HepG2 (cell line): ENCODE results near the gene LRP5. TPM values are rescaled to one million over a fixed set of nuclear protein-coding genes. Genes with fewer than 3 reads are reported as not detected.

Experiments used
- FOSL2 ChIP-seq: sonication (generic); formaldehyde crosslinking; IDR thresholded peaks from 2 replicates; pipeline ENCODE4 v1.4.0; 2020; ENCODE audit warnings: missing genetic modification reagents
- HNF4A ChIP-seq: sonication (generic); formaldehyde crosslinking; IDR thresholded peaks from 2 replicates; pipeline ENCODE4 v1.4.0; 2020; ENCODE audit warnings: missing genetic modification reagents
- SP5 ChIP-seq: IDR thresholded peaks from 2 replicates; pipeline ENCODE4 v1.6.1; 2016; ENCODE audit warnings: low read depth, borderline replicate concordance
- USF2 ChIP-seq, 2 experiments: sonication (generic) in 1 of 2; formaldehyde crosslinking in 1 of 2; IDR thresholded peaks; 2 replicates each; pipeline versions ENCODE4 v1.5.1 to v1.6.1; 2011 to 2020; ENCODE audit warnings: borderline replicate concordance in 1 of 2, low read depth in 1 of 2, low read length in 1 of 2, mild to moderate bottlenecking in 1 of 2, missing genetic modification reagents in 1 of 2, moderate library complexity in 1 of 2
- ZNF121 ChIP-seq: sonication (generic); formaldehyde crosslinking; IDR thresholded peaks from 2 replicates; pipeline ENCODE4 v1.5.0; 2020; ENCODE audit warnings: mild to moderate bottlenecking, missing genetic modification reagents
- ZSCAN25 ChIP-seq: sonication (generic); formaldehyde crosslinking; IDR thresholded peaks from 2 replicates; pipeline ENCODE4 v1.8.0; 2022; ENCODE audit warnings: mild to moderate bottlenecking, missing genetic modification reagents
- polyA plus RNA-seq, 8 experiments: library from polyadenylated mRNA; depleted of rRNA in 3 of 8; stranded (reverse) in 7 of 8; unstranded in 1 of 8; fragments of >200 nt; fragmentation: Illumina TruSeq in 4 of 8; extraction: Trizol in 4 of 8; gene quantifications; 2 replicates each; pipeline versions ENCODE4 v1.2.1 to v1.2.3, GENCODE V29; 2011 to 2016; ENCODE audit warnings: low read depth in 4 of 8, missing spikeins in 1 of 8, mixed read lengths in 1 of 8; ENCODE audit not compliant: insufficient read depth in 1 of 8
- total RNA-seq, 5 experiments: library from RNA; depleted of rRNA; stranded (reverse); fragments of >200 nt; fragmentation: Illumina TruSeq; extraction: Trizol; gene quantifications; 2 replicates each; pipeline ENCODE4 v1.2.3, GENCODE V29; 2016; ENCODE audit warnings: low read depth in 1 of 5
- TF ChIP-seq, protein P1 (sequence below): IDR thresholded peaks from 2 replicates; pipeline ENCODE4 v1.6.1; 2016; ENCODE audit warnings: low read depth, missing genetic modification reagents, missing compliant biosample characterization
- TF ChIP-seq, protein P2 (sequence below): sonication (generic); formaldehyde crosslinking; IDR thresholded peaks from 2 replicates; pipeline ENCODE4 v1.4.0; 2020; ENCODE audit warnings: missing genetic modification reagents, borderline replicate concordance
- TF ChIP-seq, protein P3 (sequence below): sonication (generic); formaldehyde crosslinking; IDR thresholded peaks from 2 replicates; pipeline ENCODE4 v1.4.0; 2020; ENCODE audit warnings: mild to moderate bottlenecking, missing genetic modification reagents

Gene LRP5
- total and polyA plus RNA-seq, 2 of the 13 experiments (the other 11 are each of a cell fraction or from before 2014, with no cell fraction given), result 40.4 to 64.0 TPM

DNA sequence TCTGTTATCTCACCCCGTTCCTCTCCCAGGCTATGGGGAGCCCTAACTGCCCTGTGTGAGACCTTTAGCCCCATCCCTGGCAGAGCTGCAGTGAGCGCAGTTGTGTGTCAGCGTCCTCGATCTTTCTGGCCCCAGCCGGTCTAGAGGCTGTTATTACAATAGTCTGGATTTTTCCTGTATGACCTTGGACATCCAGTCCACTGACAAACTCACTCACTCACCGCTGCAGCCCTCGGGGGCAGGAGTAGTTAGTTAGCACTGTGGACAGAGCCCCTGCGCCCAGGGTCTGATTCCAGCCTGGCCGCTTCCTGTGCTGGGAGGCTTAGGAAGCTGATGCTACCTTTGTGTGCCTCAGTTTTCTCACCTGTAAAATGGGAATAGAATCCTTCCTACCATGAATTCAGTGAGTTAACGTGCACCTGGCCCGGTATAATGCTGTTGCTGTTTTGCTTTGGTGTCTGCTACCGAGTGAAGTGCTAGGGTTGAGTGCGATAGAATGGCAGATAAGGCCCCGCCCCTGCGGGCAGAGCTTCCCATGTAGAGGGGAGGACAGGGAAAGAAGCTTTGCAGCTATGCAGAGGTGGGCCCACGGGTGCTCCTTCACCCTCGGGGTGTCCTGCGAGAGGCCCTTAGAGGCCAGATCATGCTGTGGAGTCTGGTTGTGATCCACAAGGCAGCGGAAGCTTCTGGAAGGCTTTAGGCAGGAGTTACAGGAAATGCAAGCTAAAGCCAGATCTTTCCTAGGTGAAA lies 3.0 kb downstream of the LRP5 start (continued):
- TF ChIP-seq SP5 (CRISPR knock-in tag) (no peak; the same call in none of the 2 replicates), ZSCAN25 (peak; percentile 97), USF2 (IDR thresholded peaks at IDR 0.05; ENCODE audit: low read depth, low read length) (no peak), USF2 (CRISPR knock-in tag; IDR thresholded peaks at IDR 0.05; ENCODE audit: borderline replicate concordance) (no peak), FOSL2 (CRISPR knock-in tag) (peak; percentile 58), ZNF121 (CRISPR knock-in tag) (peak; percentile 49; the same call in 1 of the 2 replicates), HNF4A (CRISPR knock-in tag) (peak; percentile 86)
- TF ChIP-seq, protein P1, sequence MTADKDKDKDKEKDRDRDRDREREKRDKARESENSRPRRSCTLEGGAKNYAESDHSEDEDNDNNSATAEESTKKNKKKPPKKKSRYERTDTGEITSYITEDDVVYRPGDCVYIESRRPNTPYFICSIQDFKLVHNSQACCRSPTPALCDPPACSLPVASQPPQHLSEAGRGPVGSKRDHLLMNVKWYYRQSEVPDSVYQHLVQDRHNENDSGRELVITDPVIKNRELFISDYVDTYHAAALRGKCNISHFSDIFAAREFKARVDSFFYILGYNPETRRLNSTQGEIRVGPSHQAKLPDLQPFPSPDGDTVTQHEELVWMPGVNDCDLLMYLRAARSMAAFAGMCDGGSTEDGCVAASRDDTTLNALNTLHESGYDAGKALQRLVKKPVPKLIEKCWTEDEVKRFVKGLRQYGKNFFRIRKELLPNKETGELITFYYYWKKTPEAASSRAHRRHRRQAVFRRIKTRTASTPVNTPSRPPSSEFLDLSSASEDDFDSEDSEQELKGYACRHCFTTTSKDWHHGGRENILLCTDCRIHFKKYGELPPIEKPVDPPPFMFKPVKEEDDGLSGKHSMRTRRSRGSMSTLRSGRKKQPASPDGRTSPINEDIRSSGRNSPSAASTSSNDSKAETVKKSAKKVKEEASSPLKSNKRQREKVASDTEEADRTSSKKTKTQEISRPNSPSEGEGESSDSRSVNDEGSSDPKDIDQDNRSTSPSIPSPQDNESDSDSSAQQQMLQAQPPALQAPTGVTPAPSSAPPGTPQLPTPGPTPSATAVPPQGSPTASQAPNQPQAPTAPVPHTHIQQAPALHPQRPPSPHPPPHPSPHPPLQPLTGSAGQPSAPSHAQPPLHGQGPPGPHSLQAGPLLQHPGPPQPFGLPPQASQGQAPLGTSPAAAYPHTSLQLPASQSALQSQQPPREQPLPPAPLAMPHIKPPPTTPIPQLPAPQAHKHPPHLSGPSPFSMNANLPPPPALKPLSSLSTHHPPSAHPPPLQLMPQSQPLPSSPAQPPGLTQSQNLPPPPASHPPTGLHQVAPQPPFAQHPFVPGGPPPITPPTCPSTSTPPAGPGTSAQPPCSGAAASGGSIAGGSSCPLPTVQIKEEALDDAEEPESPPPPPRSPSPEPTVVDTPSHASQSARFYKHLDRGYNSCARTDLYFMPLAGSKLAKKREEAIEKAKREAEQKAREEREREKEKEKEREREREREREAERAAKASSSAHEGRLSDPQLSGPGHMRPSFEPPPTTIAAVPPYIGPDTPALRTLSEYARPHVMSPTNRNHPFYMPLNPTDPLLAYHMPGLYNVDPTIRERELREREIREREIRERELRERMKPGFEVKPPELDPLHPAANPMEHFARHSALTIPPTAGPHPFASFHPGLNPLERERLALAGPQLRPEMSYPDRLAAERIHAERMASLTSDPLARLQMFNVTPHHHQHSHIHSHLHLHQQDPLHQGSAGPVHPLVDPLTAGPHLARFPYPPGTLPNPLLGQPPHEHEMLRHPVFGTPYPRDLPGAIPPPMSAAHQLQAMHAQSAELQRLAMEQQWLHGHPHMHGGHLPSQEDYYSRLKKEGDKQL, result 0 out of 2 replicates have a peak, but pooled peaks have one; percentile 42
- TF ChIP-seq, protein P2, sequence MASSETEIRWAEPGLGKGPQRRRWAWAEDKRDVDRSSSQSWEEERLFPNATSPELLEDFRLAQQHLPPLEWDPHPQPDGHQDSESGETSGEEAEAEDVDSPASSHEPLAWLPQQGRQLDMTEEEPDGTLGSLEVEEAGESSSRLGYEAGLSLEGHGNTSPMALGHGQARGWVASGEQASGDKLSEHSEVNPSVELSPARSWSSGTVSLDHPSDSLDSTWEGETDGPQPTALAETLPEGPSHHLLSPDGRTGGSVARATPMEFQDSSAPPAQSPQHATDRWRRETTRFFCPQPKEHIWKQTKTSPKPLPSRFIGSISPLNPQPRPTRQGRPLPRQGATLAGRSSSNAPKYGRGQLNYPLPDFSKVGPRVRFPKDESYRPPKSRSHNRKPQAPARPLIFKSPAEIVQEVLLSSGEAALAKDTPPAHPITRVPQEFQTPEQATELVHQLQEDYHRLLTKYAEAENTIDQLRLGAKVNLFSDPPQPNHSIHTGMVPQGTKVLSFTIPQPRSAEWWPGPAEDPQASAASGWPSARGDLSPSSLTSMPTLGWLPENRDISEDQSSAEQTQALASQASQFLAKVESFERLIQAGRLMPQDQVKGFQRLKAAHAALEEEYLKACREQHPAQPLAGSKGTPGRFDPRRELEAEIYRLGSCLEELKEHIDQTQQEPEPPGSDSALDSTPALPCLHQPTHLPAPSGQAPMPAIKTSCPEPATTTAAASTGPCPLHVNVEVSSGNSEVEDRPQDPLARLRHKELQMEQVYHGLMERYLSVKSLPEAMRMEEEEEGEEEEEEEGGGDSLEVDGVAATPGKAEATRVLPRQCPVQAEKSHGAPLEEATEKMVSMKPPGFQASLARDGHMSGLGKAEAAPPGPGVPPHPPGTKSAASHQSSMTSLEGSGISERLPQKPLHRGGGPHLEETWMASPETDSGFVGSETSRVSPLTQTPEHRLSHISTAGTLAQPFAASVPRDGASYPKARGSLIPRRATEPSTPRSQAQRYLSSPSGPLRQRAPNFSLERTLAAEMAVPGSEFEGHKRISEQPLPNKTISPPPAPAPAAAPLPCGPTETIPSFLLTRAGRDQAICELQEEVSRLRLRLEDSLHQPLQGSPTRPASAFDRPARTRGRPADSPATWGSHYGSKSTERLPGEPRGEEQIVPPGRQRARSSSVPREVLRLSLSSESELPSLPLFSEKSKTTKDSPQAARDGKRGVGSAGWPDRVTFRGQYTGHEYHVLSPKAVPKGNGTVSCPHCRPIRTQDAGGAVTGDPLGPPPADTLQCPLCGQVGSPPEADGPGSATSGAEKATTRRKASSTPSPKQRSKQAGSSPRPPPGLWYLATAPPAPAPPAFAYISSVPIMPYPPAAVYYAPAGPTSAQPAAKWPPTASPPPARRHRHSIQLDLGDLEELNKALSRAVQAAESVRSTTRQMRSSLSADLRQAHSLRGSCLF, result no peak
- TF ChIP-seq, protein P3, sequence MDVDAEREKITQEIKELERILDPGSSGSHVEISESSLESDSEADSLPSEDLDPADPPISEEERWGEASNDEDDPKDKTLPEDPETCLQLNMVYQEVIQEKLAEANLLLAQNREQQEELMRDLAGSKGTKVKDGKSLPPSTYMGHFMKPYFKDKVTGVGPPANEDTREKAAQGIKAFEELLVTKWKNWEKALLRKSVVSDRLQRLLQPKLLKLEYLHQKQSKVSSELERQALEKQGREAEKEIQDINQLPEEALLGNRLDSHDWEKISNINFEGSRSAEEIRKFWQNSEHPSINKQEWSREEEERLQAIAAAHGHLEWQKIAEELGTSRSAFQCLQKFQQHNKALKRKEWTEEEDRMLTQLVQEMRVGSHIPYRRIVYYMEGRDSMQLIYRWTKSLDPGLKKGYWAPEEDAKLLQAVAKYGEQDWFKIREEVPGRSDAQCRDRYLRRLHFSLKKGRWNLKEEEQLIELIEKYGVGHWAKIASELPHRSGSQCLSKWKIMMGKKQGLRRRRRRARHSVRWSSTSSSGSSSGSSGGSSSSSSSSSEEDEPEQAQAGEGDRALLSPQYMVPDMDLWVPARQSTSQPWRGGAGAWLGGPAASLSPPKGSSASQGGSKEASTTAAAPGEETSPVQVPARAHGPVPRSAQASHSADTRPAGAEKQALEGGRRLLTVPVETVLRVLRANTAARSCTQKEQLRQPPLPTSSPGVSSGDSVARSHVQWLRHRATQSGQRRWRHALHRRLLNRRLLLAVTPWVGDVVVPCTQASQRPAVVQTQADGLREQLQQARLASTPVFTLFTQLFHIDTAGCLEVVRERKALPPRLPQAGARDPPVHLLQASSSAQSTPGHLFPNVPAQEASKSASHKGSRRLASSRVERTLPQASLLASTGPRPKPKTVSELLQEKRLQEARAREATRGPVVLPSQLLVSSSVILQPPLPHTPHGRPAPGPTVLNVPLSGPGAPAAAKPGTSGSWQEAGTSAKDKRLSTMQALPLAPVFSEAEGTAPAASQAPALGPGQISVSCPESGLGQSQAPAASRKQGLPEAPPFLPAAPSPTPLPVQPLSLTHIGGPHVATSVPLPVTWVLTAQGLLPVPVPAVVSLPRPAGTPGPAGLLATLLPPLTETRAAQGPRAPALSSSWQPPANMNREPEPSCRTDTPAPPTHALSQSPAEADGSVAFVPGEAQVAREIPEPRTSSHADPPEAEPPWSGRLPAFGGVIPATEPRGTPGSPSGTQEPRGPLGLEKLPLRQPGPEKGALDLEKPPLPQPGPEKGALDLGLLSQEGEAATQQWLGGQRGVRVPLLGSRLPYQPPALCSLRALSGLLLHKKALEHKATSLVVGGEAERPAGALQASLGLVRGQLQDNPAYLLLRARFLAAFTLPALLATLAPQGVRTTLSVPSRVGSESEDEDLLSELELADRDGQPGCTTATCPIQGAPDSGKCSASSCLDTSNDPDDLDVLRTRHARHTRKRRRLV (CRISPR knock-in tag), result 0 out of 2 replicates have a peak, but pooled peaks have one; percentile 70
